A549 (cell line): ENCODE measurements around the gene ATOX1. TPM values are rescaled to one million over a fixed set of nuclear protein-coding genes. Genes with fewer than 3 reads are reported as not detected.

Experiments
- ATAC-seq, 2 experiments: fragments of 200-7000 bp in 1 of 2; fragments of >200 bp in 1 of 2; cut with Nextera tagmentation in 1 of 2; cut with Tn5 transposase in 1 of 2; 3 replicates each; pipeline versions ENCODE4 v1.8.0 to v1.9.1; 2018 to 2020; ENCODE audit warnings: mild to moderate bottlenecking in 1 of 2, moderate library complexity in 1 of 2
- CTCF ChIA-PET: fragments of 300-600 bp; sonication (Branson Sonifier 250); formaldehyde crosslinking; extraction: SDS; loops from one replicate; lab custom pipeline; 2021; ENCODE audit warnings: antibody characterized with exemption, inconsistent platforms; lab: Yijun Ruan, JAX
- POLR2A ChIA-PET: fragments of 350-600 bp; formaldehyde crosslinking; extraction: SDS; loops from one replicate; lab custom pipeline; 2021; ENCODE audit warnings: antibody characterized with exemption, inconsistent platforms; lab: Yijun Ruan, JAX
- DNase-seq, 2 experiments: peaks; one replicate each; pipeline versions ENCODE4 v3.0.0 to v3.0.0-alpha.2; 2011 to 2016; ENCODE audit warnings: low read depth in 1 of 2, low spot score in 1 of 2
- FAIRE-seq: peaks from 2 replicates; lab custom pipeline; 2011; peaks lifted over from hg19 to GRCh38; lab: Jason Lieb, UNC
- H3K27ac ChIP-seq, 2 experiments: fragments of >200 bp; sonication (Bioruptor Twin); formaldehyde crosslinking; 3 replicates each; pipeline ENCODE4 v1.5.1; 2016 to 2017
- H3K4me1 ChIP-seq: fragments of >200 bp; sonication (Bioruptor Twin); formaldehyde crosslinking; 3 replicates; pipeline ENCODE4 v1.6.1; 2016
- H3K4me2 ChIP-seq: fragments of >200 bp; sonication (Bioruptor Twin); formaldehyde crosslinking; 3 replicates; pipeline ENCODE4 v1.6.1; 2016
- H3K4me3 ChIP-seq: fragments of >200 bp; sonication (Bioruptor Twin); formaldehyde crosslinking; 3 replicates; pipeline ENCODE4 v1.5.1; 2016
- H3K9me3 ChIP-seq: fragments of >200 bp; sonication (Bioruptor Twin); formaldehyde crosslinking; 3 replicates; pipeline ENCODE4 v1.6.1; 2016
- ATOH8 ChIP-seq: fragments of 250-450 bp; sonication (Bioruptor Pico); IDR thresholded peaks from 2 replicates; pipeline ENCODE4 v1.5.0; 2020; ENCODE audit warnings: low read depth, mild to moderate bottlenecking, moderate library complexity
- CBX8 ChIP-seq: fragments of 200-600 bp; sonication (generic); IDR thresholded peaks from 2 replicates; pipeline ENCODE4 v1.6.1; 2016
- EHF ChIP-seq: fragments of 250-450 bp; sonication (Bioruptor Pico); IDR thresholded peaks from 2 replicates; pipeline ENCODE4 v1.5.0; 2020; ENCODE audit warnings: mild to moderate bottlenecking
- ESRRA ChIP-seq: fragments of 150-350 bp; IDR thresholded peaks from 2 replicates; pipeline ENCODE4 v1.6.1; 2014; ENCODE audit warnings: mild to moderate bottlenecking, low read length, borderline replicate concordance
- FOSB ChIP-seq: fragments of 250-450 bp; sonication (Bioruptor Pico); IDR thresholded peaks from 2 replicates; pipeline ENCODE4 v1.5.0; 2020; ENCODE audit warnings: mild to moderate bottlenecking, moderate library complexity
- HDAC2 ChIP-seq: fragments of 200-600 bp; sonication (generic); IDR thresholded peaks from 2 replicates; pipeline ENCODE4 v1.6.1; 2016
- MAFK ChIP-seq: fragments of 450-650 bp; IDR thresholded peaks from 2 replicates; pipeline ENCODE4 v1.6.1; 2014; ENCODE audit not compliant: partially characterized antibody
- MAX ChIP-seq: IDR thresholded peaks from 2 replicates; pipeline ENCODE4 v1.6.1; 2012
- MAZ ChIP-seq: fragments of 150-350 bp; IDR thresholded peaks from 2 replicates; pipeline ENCODE4 v1.6.1; 2014; ENCODE audit warnings: antibody characterized with exemption, low read depth, low read length, borderline replicate concordance
- PHF8 ChIP-seq: fragments of 200-600 bp; sonication (generic); IDR thresholded peaks from 2 replicates; pipeline ENCODE4 v1.6.1; 2016; ENCODE audit warnings: low read depth, mild to moderate bottlenecking, antibody characterized with exemption, moderate library complexity, borderline replicate concordance
- POLR2AphosphoS2 ChIP-seq: conservative IDR thresholded peaks from 2 replicates; pipeline ENCODE4 v1.6.1; 2012; ENCODE audit warnings: low read length, improper control_type of control experiment, inconsistent platforms
- RCOR1 ChIP-seq: fragments of 150-350 bp; IDR thresholded peaks from 2 replicates; pipeline ENCODE4 v1.6.1; 2014; ENCODE audit warnings: antibody characterized with exemption, low read length, low read depth
- SREBF2 ChIP-seq: fragments of 450-650 bp; IDR thresholded peaks from 2 replicates; pipeline ENCODE4 v1.6.1; 2014; ENCODE audit warnings: mild to moderate bottlenecking, moderate library complexity
- ZC3H11A ChIP-seq: fragments of 450-650 bp; IDR thresholded peaks from 2 replicates; pipeline ENCODE4 v1.6.1; 2014; ENCODE audit warnings: antibody characterized with exemption, mild to moderate bottlenecking
- ZNF302 ChIP-seq: fragments of 250-450 bp; sonication (Bioruptor Pico); IDR thresholded peaks from 2 replicates; pipeline ENCODE4 v1.9.0; 2021; ENCODE audit warnings: inconsistent platforms, mild to moderate bottlenecking, moderate library complexity
- WGBS: methylation state at CpG from one replicate; pipeline ENCODE4 v1.1.6; 2017; ENCODE audit errors: missing lambda C conversion rate; 5-methylcytosine and 5-hydroxymethylcytosine counted together
- polyA plus RNA-seq, 4 experiments: library from polyadenylated mRNA; depleted of rRNA in 3 of 4; stranded (reverse); fragments of >200 nt; fragmentation: RNase III in 1 of 4; extraction: RNeasy Plus Mini Kit Qiagen cat#74134 plus additional on column Dnase treatment in 1 of 4; gene quantifications; 2 replicates in 3 of 4; 3 replicates in 1 of 4; pipeline ENCODE4 v1.2.3, GENCODE V29; 2011 to 2017
- TF ChIP-seq, protein P1 (sequence below): fragments of 250-450 bp; sonication (Bioruptor Pico); IDR thresholded peaks from 2 replicates; pipeline ENCODE4 v1.5.0; 2021; ENCODE audit warnings: mild to moderate bottlenecking, moderate library complexity, borderline replicate concordance
- TF ChIP-seq, protein P2 (sequence below): fragments of >200 bp; sonication (Bioruptor Twin); formaldehyde crosslinking; IDR thresholded peaks from 2 replicates; pipeline ENCODE4 v1.6.1; 2016
- TF ChIP-seq, protein P3 (sequence below): fragments of >200 bp; sonication (Bioruptor Twin); formaldehyde crosslinking; IDR thresholded peaks from 3 replicates; pipeline ENCODE4 v1.6.1; 2016

ATOX1 gene
- polyA plus RNA-seq, 2 of the 4 experiments (the other 2 are of a cell fraction) = 58.1 to 218 TPM

GRCh38 chr5:151772846-151773561 is 14.6 kb upstream of the ATOX1 start:
- Histone ChIP-seq H3K27ac (peak overlapping the region; percentile 89 to 96), H3K4me3 (peak overlapping the region; percentile 87)
- DNase-seq = no peak
- FAIRE-seq = no peak
- no peak for TF ChIP-seq ZNF302 (CRISPR knock-in tag)
- TF ChIP-seq MAZ = no peak
- no peak for TF ChIP-seq ESRRA
- TF ChIP-seq HDAC2 = no peak
- no peak for TF ChIP-seq EHF
- TF ChIP-seq, protein P1, sequence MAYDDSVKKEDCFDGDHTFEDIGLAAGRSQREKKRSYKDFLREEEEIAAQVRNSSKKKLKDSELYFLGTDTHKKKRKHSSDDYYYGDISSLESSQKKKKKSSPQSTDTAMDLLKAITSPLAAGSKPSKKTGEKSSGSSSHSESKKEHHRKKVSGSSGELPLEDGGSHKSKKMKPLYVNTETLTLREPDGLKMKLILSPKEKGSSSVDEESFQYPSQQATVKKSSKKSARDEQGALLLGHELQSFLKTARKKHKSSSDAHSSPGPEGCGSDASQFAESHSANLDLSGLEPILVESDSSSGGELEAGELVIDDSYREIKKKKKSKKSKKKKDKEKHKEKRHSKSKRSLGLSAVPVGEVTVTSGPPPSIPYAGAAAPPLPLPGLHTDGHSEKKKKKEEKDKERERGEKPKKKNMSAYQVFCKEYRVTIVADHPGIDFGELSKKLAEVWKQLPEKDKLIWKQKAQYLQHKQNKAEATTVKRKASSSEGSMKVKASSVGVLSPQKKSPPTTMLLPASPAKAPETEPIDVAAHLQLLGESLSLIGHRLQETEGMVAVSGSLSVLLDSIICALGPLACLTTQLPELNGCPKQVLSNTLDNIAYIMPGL (CRISPR knock-in tag) = no peak
- no peak for TF ChIP-seq RCOR1
- peak; percentile 12 for TF ChIP-seq MAFK
- no peak for TF ChIP-seq FOSB (CRISPR knock-in tag)
- no peak for TF ChIP-seq ZC3H11A
- TF ChIP-seq, protein P2, sequence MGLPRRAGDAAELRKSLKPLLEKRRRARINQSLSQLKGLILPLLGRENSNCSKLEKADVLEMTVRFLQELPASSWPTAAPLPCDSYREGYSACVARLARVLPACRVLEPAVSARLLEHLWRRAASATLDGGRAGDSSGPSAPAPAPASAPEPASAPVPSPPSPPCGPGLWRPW = no peak
- TF ChIP-seq CBX8 = no peak
- no peak for TF ChIP-seq SREBF2
- no peak for TF ChIP-seq POLR2AphosphoS2
- peak; percentile 2; the same call in 1 of the 2 replicates for TF ChIP-seq MAX
- TF ChIP-seq, all 56 proteins: peak for 2
- H3K9me3 ChIP-seq = no peaks in the 10 kb centered on the region
- ATAC-seq = no peak
- 1% methylated on average over 18 of the region's 18 CpGs for WGBS
- POLR2A ChIA-PET = interaction anchor here (1.9 to 3.0 kb wide), 2 partner anchors 15 to 74 kb away, joined by 10 to 22 read pairs; partner anchors contain the start of gene ATOX1
- CTCF ChIA-PET = interaction anchor here (0.7 to 1.8 kb wide), 5 partner anchors 11 to 326 kb away, joined by 3 to 6 read pairs (median 3); partner anchors contain the start of gene SLC36A1
- peak overlapping the region; percentile 95 for H3K4me2 ChIP-seq
- H3K4me1 ChIP-seq = peaks cover 41% of the 10 kb centered on the region

DNA sequence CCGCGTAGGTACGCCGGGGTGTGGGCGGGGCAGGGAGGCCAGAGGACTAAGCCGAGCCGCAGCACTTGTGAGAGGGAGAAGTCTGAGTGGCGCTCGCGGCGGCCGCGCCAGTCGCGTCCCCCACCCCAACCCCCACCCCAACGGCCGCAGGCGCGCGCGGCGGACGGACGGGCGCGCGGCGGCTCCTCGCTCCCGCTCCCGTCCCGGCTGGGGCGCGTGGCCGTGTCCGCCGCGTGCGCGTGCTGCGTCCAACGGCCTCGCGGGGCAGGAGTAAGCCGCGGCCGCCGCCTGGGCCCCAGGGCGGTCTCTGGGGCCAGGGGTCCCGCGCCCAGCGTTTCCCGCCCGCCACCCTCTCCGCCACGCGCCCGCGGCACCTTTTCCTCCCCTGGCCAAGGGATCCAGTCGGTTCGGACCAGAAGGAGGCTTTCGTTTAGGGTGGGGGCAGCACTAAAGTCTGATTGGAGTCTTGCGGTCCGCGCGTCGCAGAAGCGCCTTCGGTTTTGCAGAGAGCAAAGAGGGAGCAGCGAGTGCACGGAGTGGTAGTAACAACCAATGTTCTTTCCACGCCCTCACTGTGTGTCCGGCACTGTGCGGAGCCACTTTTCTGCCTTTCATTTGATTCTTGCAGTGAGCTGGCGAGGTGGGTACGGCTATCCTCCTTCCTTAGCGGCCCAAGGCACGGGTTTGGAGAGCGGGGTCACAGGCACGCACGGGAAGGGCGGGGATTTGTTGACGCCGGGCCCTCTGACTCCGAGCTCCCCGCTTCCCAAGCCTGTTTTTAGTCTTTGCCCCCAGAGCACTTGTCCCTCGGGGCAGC is 13.8 kb upstream of the ATOX1 start:
- ATAC-seq (peak in 1 of 2 experiments; percentile 30; a peak in 3 of 6 replicates), FAIRE-seq (no peak), DNase-seq (peak; percentile 26 to 28)
- TF ChIP-seq, protein P3, sequence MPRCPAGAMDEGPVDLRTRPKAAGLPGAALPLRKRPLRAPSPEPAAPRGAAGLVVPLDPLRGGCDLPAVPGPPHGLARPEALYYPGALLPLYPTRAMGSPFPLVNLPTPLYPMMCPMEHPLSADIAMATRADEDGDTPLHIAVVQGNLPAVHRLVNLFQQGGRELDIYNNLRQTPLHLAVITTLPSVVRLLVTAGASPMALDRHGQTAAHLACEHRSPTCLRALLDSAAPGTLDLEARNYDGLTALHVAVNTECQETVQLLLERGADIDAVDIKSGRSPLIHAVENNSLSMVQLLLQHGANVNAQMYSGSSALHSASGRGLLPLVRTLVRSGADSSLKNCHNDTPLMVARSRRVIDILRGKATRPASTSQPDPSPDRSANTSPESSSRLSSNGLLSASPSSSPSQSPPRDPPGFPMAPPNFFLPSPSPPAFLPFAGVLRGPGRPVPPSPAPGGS = peak; percentile 3; the same call in 1 of the 3 replicates
- 0 out of 2 replicates have a peak, but pooled peaks have one; percentile 23 for TF ChIP-seq ATOH8
- peak; percentile 45; the same call in 1 of the 2 replicates for TF ChIP-seq MAX
- peak; percentile 68 for TF ChIP-seq PHF8
- TF ChIP-seq FOSB (CRISPR knock-in tag) = no peak
- H3K4me2 ChIP-seq = peak overlapping the region; percentile 95
- H3K4me3 ChIP-seq = peak overlapping the region; percentile 87
- ChIA-PET POLR2A (interaction anchor here (0.6 to 3.0 kb wide), 12 partner anchors 9 to 520 kb away, joined by 3 to 22 read pairs (median 6); partner anchors contain the start of genes ATOX1 and GM2A), CTCF (interaction anchor here (0.7 to 2.6 kb wide), 7 partner anchors 10 to 251 kb away, joined by 3 to 16 read pairs (median 3); no protein-coding TSS in a partner anchor)
- peak overlapping the region; percentile 89 to 96 for H3K27ac ChIP-seq
- WGBS = 0% methylated on average over 15 of the region's 87 CpGs
- no peaks in the 10 kb centered on the region for H3K9me3 ChIP-seq
- H3K4me1 ChIP-seq = peaks cover 41% of the 10 kb centered on the region
